Measurements from ENCODE around the gene MTUS2.

The MTUS2 gene

DNA sequence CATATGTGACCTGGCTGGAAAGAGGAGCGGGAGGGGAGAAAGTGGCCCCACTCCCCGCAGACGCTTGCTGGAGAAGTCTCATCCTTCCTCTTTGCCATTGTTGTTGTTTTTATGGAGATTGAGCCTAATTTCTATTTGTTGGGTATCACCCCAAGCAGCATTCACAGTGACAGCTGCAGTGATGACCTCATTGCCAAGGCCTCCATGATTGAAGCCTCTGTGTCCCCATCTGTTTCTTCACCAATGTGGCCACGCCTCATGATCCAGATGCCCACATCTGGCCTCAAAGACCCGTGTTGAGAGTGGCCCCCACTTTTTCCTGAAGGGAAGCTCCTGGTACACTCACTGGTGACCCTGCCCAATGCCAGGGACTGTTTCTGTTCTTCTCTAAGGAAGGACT lies 621.2 kb downstream of the MTUS2 start:
- TF ChIP-seq, protein P1, sequence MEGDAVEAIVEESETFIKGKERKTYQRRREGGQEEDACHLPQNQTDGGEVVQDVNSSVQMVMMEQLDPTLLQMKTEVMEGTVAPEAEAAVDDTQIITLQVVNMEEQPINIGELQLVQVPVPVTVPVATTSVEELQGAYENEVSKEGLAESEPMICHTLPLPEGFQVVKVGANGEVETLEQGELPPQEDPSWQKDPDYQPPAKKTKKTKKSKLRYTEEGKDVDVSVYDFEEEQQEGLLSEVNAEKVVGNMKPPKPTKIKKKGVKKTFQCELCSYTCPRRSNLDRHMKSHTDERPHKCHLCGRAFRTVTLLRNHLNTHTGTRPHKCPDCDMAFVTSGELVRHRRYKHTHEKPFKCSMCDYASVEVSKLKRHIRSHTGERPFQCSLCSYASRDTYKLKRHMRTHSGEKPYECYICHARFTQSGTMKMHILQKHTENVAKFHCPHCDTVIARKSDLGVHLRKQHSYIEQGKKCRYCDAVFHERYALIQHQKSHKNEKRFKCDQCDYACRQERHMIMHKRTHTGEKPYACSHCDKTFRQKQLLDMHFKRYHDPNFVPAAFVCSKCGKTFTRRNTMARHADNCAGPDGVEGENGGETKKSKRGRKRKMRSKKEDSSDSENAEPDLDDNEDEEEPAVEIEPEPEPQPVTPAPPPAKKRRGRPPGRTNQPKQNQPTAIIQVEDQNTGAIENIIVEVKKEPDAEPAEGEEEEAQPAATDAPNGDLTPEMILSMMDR (IDR thresholded peaks at IDR 0.05; ENCODE audit: low read depth, low read length) = no peak

DNA sequence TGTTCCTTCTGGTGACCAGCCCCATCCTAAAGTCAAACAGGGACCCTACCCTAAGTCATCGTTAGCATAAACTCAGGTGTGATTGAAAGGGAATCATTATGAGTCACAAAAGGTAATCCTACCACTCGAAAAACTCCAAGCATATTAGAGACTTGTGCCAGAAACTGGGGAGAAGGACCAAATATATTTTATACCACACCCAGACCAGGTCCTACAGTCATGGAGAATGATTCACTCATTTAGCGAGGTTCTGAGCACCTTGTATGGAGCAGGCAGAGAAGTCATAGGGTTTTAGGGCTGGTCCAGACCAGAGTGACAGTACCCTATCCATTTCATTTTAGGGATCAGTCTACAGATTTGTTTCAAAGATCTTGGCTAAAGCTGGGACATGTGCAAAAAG lies 625.9 kb downstream of the MTUS2 start:
- H3K4me3 ChIP-seq (ENCODE audit: low read depth, low read length) = no peak overlapping the region
- no peaks in the 10 kb centered on the region for H3K36me3 ChIP-seq
- TF ChIP-seq, protein P1 (IDR thresholded peaks at IDR 0.05; ENCODE audit: low read depth, low read length) = no peak

More for the DNA sequence above, 621.2 kb downstream of the MTUS2 start:
- H3K36me3 ChIP-seq = no peaks in the 10 kb centered on the region
- peaks cover 3% of the 10 kb centered on the region; the same call in 1 of the 2 replicates for H3K4me1 ChIP-seq
- no peak overlapping the region for H3K4me3 ChIP-seq (ENCODE audit: low read depth, low read length)
- no peak for DNase-seq
- H3K27me3 ChIP-seq = no peaks in the 10 kb centered on the region
- no peaks in the 10 kb centered on the region for H3K9me3 ChIP-seq

DNA sequence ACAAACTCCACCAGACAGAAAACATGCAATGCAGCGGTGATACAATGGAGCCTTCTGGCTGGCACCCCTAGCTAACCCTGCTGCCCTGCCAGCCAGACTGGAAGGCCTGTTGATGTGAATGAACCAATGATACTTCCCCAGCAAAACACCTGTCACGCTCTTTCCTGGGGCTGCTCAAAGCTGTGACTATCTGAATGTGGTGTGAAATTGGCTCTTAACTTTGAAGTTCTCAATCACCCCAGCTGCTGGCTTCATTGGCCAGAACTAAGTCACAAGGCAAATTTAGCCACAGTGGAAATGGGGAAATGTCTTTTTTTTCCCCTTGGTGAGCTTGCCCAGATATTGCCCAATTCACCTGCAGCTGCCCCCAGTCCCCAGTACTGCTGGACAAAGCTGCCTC lies 628.0 kb downstream of the MTUS2 start:
- TF ChIP-seq, protein P1 (IDR thresholded peaks at IDR 0.05; ENCODE audit: low read depth, low read length) = no peak
- H3K4me1 ChIP-seq = no peaks in the 10 kb centered on the region
- H3K4me3 ChIP-seq (ENCODE audit: low read depth, low read length) = no peak overlapping the region
- H3K36me3 ChIP-seq = no peaks in the 10 kb centered on the region
- H3K9me3 ChIP-seq = no peaks in the 10 kb centered on the region
- no peaks in the 10 kb centered on the region for H3K27me3 ChIP-seq
- DNase-seq = no peak

More for the DNA sequence above, 625.9 kb downstream of the MTUS2 start:
- H3K4me1 ChIP-seq = no peaks in the 10 kb centered on the region
- no peaks in the 10 kb centered on the region for H3K27me3 ChIP-seq
- no peaks in the 10 kb centered on the region for H3K9me3 ChIP-seq
- no peak for DNase-seq

DNA sequence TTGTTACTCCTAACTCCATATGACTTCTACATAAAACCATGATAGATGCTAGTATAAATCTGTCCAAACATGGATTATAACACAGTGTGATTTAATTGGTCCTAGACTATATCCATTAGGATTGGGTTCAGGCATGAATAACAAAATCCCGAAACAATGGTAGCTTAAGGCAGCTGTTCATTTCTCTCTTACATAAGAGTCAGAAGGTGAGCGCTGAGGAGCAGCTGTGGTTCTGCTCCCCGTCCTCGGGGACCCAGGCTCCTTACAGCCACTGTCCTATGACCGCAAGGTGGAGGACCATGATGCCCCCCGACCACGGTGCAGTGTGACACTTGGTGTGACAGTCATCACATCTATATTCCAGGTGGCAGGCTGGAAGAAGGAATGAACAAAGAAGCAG lies 629.6 kb downstream of the MTUS2 start:
- TF ChIP-seq, protein P1 (IDR thresholded peaks at IDR 0.05; ENCODE audit: low read depth, low read length) = no peak
- H3K9me3 ChIP-seq = no peaks in the 10 kb centered on the region
- H3K4me1 ChIP-seq = no peaks in the 10 kb centered on the region
- no peaks in the 10 kb centered on the region for H3K36me3 ChIP-seq
- H3K4me3 ChIP-seq (ENCODE audit: low read depth, low read length) = no peak overlapping the region
- H3K27me3 ChIP-seq = no peaks in the 10 kb centered on the region
- DNase-seq = no peak

DNA sequence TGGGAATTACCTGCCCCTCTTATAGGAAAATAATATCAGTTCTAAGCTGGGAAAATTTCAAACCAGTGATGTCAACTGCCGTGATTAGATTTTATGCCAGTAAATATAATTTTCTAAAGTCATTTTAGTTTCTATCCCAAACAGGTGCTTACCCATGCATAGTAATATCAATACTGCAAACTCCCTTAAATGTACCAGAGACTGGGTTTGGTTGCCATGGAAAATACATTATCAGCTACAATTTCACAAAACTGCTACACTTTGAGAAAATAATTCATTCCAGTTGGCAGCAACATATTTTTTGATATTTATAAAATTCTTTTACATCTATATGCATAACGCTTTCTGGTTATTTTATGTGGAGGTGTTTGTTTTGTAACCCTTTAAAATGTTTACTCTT lies 631.8 kb downstream of the MTUS2 start:
- H3K4me3 ChIP-seq (ENCODE audit: low read depth, low read length) = no peak overlapping the region
- no peaks in the 10 kb centered on the region for H3K36me3 ChIP-seq
- TF ChIP-seq, protein P1 (IDR thresholded peaks at IDR 0.05; ENCODE audit: low read depth, low read length) = no peak
- H3K4me1 ChIP-seq = no peaks in the 10 kb centered on the region
- H3K27me3 ChIP-seq = no peaks in the 10 kb centered on the region
- H3K9me3 ChIP-seq = no peaks in the 10 kb centered on the region
- no peak for DNase-seq

DNA sequence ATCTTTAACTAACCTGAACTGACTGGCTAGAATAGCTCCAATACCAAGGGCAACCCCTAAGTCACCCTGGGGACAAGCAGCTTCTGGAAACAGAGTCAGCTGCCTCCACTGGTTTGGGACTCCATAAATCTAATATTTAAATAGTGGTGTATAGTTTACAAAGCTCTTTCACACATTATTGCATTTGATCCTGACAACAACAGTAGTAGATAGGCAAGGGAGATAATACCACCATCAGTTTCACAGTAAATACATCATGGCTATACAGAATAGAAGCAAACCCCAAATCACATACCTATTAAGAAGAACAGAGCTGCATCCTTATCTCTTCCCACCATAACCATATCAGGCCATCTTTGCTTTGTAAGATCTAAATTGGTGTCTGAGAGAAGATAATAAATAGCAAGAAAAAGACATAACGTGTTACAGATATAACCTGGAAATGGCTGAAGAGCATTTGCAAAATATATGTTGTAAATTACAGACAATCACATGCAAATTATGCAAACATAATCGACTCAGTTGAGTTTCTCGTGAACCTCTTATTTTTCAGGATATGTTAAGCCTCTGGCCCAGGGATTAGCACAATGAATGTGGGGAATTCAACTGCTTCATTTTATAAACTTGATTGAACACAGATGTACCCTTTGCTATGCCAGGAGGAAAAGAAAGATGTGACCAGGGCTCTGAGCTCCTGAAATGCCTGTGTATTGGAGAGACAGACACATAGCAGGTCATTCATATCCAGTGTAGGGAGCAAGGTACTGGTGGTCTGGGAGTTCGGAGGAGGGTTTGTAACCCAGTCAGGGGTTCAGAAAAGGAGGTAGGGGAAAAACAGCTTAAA lies 632.9 kb downstream of the MTUS2 start:
- TF ChIP-seq, protein P1 (IDR thresholded peaks at IDR 0.05; ENCODE audit: low read depth, low read length) = no peak
- Histone ChIP-seq H3K4me3 (ENCODE audit: low read depth, low read length) (no peak overlapping the region), H3K36me3 (no peaks in the 10 kb centered on the region), H3K4me1 (no peaks in the 10 kb centered on the region), H3K9me3 (no peaks in the 10 kb centered on the region), H3K27me3 (no peaks in the 10 kb centered on the region)
- no peak for DNase-seq

All from BE2C (cell line).